Esophagus muscularis mucosa (tissue), 4 donors: ENCODE measurements around the gene PCBP3. TPM values are rescaled to one million over a fixed set of nuclear protein-coding genes. Genes with fewer than 3 reads are reported as not detected.

ENCODE experiments used
- DNase-seq: peaks from one replicate; pipeline ENCODE4 v3.0.0-alpha.2; 2017; ENCODE audit errors: extremely low spot score
- H3K27ac ChIP-seq, 4 donors: fragments of 200-600 bp; sonication (generic); replicated peaks in 1 of 4; 1 replicate in 3 of 4; 2 replicates in 1 of 4; pipeline ENCODE4 v1.5.1; 2016 to 2019; ENCODE audit warnings: mild to moderate bottlenecking in 1 of 4
- H3K27me3 ChIP-seq, 4 donors: fragments of 200-600 bp; sonication (generic); one replicate each; pipeline versions ENCODE4 v1.5.1 to v1.6.0; 2016 to 2019
- H3K36me3 ChIP-seq, 4 donors: fragments of 200-600 bp; sonication (generic); one replicate each; pipeline ENCODE4 v1.5.1; 2016 to 2019
- H3K4me1 ChIP-seq, 4 donors: fragments of 200-600 bp; sonication (generic); one replicate each; pipeline ENCODE4 v1.5.1; 2016 to 2019
- H3K4me3 ChIP-seq, 4 donors: fragments of 200-600 bp; sonication (generic); 1 replicate in 2 of 4; 2 replicates in 2 of 4; pipeline ENCODE4 v1.5.1; 2016 to 2019; ENCODE audit warnings: mild to moderate bottlenecking in 4 of 4, moderate library complexity in 1 of 4
- H3K9me3 ChIP-seq, 4 donors: fragments of 200-600 bp; sonication (generic); 1 replicate in 3 of 4; 2 replicates in 1 of 4; pipeline ENCODE4 v1.5.1; 2016 to 2019
- CTCF ChIP-seq, 3 experiments: fragments of 200-600 bp in 2 of 3; fragments of 450-650 bp in 1 of 3; sonication (generic) in 2 of 3; IDR thresholded peaks; one replicate each; pipeline ENCODE4 v1.5.1; 2017 to 2019; ENCODE audit warnings: antibody characterized with exemption in 3 of 3, mild to moderate bottlenecking in 2 of 3, moderate library complexity in 1 of 3
- EP300 ChIP-seq: sonication (generic); formaldehyde crosslinking; IDR thresholded peaks from one replicate; pipeline ENCODE4 v1.6.1; 2017; ENCODE audit warnings: antibody characterized with exemption
- POLR2A ChIP-seq: fragments of 450-650 bp; IDR thresholded peaks from one replicate; pipeline ENCODE4 v1.6.1; 2017; ENCODE audit warnings: antibody characterized with exemption, moderate library complexity, mild to moderate bottlenecking, low read depth
- POLR2AphosphoS5 ChIP-seq, 2 donors: sonication (generic); formaldehyde crosslinking; IDR thresholded peaks; one replicate each; pipeline ENCODE4 v1.6.1; 2017; ENCODE audit warnings: antibody characterized with exemption in 2 of 2
- WGBS: methylation state at CpG from one replicate; pipeline ENCODE4 v1.1.5; 2018; 5-methylcytosine and 5-hydroxymethylcytosine counted together
- intact Hi-C: fragments of 100-400 bp; cut with DNase I; formaldehyde crosslinking; loops from one replicate; pipeline ENCODE4 v1.15.1; 2023
- total RNA-seq, 4 donors: library from RNA; depleted of rRNA; stranded (reverse); fragments of >200 nt; gene quantifications; one replicate each; pipeline versions ENCODE4 v1.1.0 to v1.2.1, GENCODE V29; 2016

The PCBP3 gene
- total RNA-seq, 4 donors from 2014 or later = 7.5 to 9.2 (median 8.1) TPM

GRCh38 chr21:45859041-45859761, 215.7 kb downstream of the PCBP3 start:
- no peak for DNase-seq

GRCh38 chr21:45859762-45860357, 216.3 kb downstream of the PCBP3 start:
- Histone ChIP-seq H3K9me3 (no peaks in the 10 kb centered on the region), H3K4me1 (no peaks in the 10 kb centered on the region), H3K4me3 (no peak overlapping the region), H3K27ac (no peak overlapping the region), H3K27me3 (peaks cover 0 to 13% (median 0%) of the 10 kb centered on the region in 4 donors), H3K36me3 (no peaks in the 10 kb centered on the region)
- no peak for DNase-seq
- TF ChIP-seq POLR2AphosphoS5 (IDR thresholded peaks at IDR 0.05) (no peak), POLR2A (no peak), EP300 (no peak)
- intact Hi-C loops = no loop called here
- WGBS = 99% methylated on average over 5 of the region's 12 CpGs

More at GRCh38 chr21:45859041-45859761, 215.7 kb downstream of the PCBP3 start:
- Histone ChIP-seq H3K4me1 (no peaks in the 10 kb centered on the region), H3K27me3 (peaks cover 0 to 15% (median 0%) of the 10 kb centered on the region in 4 donors), H3K27ac (no peak overlapping the region), H3K9me3 (no peaks in the 10 kb centered on the region), H3K4me3 (no peak overlapping the region), H3K36me3 (no peaks in the 10 kb centered on the region)
- 87% methylated on average over 14 of the region's 21 CpGs for WGBS
- no peak for TF ChIP-seq CTCF (IDR thresholded peaks at IDR 0.05)
- TF ChIP-seq POLR2A = no peak
- no peak for TF ChIP-seq EP300
- TF ChIP-seq POLR2AphosphoS5 (IDR thresholded peaks at IDR 0.05) = no peak
- intact Hi-C loops = no loop called here

DNA sequence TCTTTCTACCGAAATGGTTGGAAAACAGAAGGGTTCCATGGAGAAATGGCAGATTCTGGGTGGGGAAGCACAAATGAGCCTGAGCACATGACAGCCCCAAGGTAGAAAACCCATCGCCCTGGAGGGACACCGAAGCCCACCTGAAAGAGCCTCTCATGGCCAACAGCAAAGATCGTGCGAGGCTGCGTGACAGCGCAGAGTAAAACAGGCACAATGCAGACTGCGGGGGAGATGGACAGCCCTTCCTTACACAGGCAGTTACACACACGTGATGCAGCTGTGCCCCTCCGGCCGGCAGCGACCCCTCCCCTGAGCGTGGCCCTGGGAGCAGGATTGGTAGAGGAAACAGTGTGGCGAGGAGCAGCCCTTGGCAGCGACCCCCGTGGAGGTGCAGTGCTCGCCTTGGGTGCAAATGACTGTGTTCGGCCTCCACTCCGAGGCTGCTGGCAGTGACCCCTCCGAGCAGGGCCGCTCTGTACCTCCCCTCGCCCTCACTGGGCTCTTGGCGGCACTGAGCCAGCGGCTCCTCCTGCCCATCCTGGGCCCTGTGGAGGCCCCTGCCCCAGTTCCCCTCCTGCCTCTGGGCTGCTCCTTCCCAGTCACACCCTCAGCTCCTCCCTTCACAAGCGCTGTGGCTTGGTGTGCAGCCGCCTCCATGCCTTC, 217.1 kb downstream of the PCBP3 start:
- no peaks in the 10 kb centered on the region for H3K36me3 ChIP-seq
- intact Hi-C loops = no loop called here
- no peaks in the 10 kb centered on the region for H3K9me3 ChIP-seq
- no peak overlapping the region for H3K27ac ChIP-seq
- no peak for DNase-seq
- H3K27me3 ChIP-seq = peaks cover 0 to 8% (median 0%) of the 10 kb centered on the region in 4 donors
- TF ChIP-seq POLR2AphosphoS5 (IDR thresholded peaks at IDR 0.05) = no peak
- no peak for TF ChIP-seq EP300
- no peak for TF ChIP-seq CTCF (IDR thresholded peaks at IDR 0.05)
- no peak for TF ChIP-seq POLR2A
- H3K4me3 ChIP-seq = no peak overlapping the region
- WGBS = 92% methylated on average over 18 of the region's 26 CpGs
- no peaks in the 10 kb centered on the region for H3K4me1 ChIP-seq

- TF ChIP-seq CTCF (IDR thresholded peaks at IDR 0.05) (no peak), POLR2AphosphoS5 (IDR thresholded peaks at IDR 0.05) (no peak), EP300 (no peak), POLR2A (no peak)
These were observed 217.8 kb downstream of the PCBP3 start for GRCh38 chr21:45861156-45861870.

More at GRCh38 chr21:45861156-45861870, 217.8 kb downstream of the PCBP3 start:
- Histone ChIP-seq H3K27me3 (peaks cover 0 to 11% (median 0%) of the 10 kb centered on the region in 4 donors), H3K9me3 (no peaks in the 10 kb centered on the region), H3K27ac (no peak overlapping the region), H3K4me3 (no peak overlapping the region), H3K36me3 (no peaks in the 10 kb centered on the region), H3K4me1 (no peaks in the 10 kb centered on the region)
- DNase-seq = no peak
- 84% methylated on average over 14 of the region's 14 CpGs for WGBS
- intact Hi-C loops = no loop called here
